NCI-H1417 (cell line): ENCODE results near the gene RNF121.
"Not testable (repeated sequence)": the region's sequence is repeated elsewhere in the genome, so short reads cannot be mapped to it uniquely, and the experiment has no call there.

ENCODE experiments used
- DNase-seq, 3 experiments: peaks; one replicate each; lab custom pipeline; 2025; lab: John Stamatoyannopoulos, UW

The RNF121 gene

DNA sequence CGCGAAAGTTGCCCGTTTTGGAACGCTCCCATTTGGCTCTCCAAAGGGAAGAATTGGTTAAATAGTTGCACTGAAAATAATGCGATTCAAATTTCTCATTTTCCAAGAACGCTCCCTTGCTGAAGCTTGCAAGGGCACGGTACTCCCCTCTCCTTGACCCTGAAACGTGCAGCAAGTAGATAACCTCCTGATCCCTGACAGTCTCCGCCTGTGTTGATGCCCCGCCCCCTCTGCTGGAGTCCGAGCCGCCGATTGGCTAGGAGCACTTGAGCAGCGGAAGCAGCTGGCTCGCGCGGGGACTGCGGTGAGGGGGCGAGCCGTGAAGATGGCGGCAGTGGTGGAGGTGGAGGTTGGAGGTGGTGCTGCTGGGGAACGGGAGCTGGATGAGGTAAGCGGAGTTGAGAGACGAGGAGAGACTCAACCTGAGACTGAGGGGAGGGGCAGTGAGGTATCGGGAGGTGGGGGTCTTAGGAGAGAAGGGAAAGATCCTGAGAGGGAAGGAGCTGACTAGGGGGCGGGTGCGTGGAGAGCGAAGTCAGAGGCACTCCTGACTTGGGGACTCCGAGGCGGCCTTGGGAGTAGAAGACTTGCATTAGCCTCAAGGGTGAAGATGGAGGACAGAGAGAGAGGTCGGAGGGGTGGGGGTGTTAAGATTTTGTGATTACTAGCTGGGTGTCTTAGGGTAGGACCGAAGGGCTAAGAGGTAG is at the start of gene RNF121:
Gene RNF121, plus strand, starts transcription at position 310 of the 707 bp plus-strand sequence. Its CDS starts 16 bp downstream, at position 326.
- DNase-seq: peak; percentile 96 to 100 (median 99)

DNA sequence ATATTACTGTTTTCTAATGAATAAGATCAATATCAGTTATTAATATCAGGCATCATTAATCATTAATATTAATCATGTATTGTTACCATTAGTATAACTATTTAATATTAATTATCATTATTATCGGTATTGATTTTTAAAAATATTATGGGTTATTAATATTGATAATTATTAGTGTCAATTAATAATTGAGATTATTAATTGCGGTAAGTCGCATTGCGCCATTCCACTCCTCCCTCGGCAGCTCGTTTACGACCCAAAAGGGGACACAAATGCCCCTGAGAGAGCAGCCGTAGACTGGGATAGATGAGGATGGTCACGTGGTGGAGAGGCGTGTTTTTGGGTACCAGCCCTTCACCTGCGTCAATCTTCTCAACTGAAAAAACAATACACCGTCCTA is 43.0 kb upstream of the RNF121 start:
- DNase-seq: not testable (repeated sequence)

DNA sequence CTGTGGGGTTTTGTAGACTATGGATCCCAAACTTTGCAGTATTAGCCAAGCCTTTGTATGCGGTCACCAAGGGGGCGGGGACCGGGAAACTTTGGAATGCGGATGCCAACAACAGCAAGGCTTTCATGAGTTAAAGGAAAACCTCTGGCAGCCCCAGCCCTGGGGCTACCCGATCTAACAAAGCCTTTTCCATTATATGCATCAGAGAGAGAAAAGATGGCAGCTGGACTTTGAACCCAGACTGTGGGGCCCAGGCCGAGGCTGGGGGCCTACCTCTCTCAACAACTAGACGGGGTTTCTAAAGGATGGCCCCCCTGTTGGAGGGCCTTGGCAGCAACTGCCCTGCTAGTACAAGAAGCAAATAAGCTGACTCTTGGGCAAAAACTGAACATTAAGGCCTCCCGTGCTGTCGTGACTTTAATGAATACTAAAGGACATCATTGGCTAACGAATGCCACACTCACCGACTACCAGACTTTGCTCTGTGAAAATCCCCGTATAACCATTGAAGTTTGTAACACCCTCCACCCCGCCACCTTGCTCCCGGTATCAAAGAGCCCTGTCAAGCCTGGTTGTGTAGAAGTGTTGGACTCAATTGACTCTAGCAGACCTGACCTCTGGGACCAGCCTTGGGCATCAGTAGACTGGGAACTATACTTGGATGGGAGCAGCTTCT is 40.4 kb upstream of the RNF121 start:
- not testable (repeated sequence) for DNase-seq

DNA sequence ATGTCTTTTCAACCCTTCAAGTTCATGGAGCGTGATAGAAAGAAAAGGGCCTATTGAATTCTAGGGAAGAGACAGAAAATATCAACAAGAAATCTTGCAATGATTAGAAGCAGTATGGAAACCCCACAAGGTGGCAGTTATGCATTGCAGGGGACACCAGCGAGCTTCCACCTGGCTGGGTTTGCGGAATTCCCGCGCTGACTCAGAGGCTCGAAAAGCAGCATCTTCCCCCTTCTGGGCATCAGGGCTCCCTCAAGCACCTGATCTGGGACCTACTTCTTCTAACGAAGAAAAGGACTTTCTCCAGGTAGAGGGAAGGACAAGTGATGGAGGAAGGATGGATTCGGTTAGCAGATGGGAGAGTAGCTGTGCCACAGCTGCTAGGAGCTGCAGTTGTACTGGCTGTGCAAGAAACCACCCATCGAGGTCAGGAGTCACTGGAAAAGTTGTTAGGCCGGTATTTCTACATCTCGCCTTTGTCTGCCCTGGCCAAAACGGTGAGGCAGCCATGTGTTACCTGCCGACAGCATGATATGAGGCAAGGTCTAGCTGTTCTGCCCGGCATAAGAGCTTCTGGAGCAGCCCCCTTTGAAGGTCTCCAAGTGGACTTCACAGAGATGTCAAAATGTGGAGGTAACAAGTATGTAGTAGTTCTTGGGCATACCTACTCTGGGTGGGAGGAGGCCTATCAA is 39.5 kb upstream of the RNF121 start:
- peak in 1 of 3 experiments; percentile 11 for DNase-seq

DNA sequence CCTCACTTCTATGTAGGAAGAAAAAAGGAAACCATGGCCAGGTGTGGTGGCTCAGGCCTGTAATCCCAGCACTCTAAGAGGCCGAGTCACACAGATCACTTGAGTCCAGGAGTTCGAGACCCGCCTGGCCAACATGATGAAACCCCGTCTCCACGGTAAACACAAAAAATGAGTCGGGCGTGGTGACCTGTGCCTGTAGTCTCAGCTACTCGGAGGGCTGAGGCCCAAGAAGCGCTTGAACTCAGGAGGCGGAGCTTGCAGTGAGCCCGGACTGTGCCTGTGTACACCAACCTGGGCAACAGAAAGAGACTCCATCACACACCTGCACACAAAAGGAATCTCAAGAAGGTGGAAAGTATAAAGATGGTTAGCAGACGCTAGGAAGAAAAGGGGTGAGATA is 32.9 kb upstream of the RNF121 start:
- DNase-seq: no peak

DNA sequence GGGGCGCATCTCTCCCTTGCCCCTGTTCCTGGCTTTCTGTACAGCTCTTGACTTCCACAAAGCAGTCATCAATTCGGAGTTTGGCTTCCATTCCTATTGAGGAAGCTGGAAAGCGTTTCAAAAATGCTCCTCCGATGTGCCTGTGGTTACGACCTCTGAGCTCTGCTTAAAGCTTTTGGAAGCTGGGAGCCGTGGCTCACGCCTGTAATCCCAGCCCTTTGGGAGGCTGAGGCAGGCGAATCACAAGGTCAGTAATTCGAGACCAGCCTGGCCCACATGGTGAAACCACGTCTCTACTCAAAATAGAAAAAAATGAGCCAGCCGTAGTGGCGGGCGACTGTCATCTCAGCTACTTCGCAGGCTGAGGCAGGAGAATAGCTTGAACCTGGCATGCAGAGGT is 27.7 kb upstream of the RNF121 start:
- not testable (repeated sequence) for DNase-seq

DNA sequence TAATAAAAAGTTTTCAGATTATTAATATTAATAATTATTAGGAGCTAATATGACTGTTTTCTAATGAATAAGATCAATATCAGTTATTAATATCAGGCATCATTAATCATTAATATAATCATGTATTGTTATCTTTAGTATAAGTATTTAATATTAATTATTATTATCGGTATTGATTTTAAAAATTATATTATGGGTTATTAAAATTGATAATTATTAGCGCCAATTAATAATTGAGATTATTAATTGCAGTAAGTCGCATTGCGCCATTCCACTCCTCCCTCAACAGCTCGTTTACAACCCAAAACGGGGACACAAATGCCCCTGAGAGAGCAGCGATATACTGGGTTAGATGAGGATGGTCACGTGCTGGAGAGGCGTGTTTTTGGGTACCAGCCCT is 20.6 kb upstream of the RNF121 start:
- DNase-seq: no peak

DNA sequence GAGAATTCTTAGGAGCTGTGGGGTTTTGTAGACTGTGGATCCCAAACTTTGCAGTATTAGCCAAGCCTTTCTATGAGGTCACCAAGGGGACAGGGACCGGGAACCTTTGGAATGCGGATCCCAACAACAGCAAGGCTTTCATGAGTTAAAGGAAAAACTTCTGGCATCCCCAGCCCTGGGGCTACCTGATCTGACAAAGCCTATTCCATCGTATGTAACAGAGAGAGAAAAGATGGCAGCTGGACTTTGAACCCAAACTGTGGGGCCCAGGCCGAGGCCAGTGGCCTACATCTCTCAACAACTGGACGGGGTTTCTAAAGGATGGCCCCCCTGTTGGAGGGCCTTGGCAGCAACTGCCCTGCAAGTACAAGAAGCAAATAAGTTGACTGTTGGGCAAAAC is 18.1 kb upstream of the RNF121 start:
- DNase-seq: not testable (repeated sequence)

DNA sequence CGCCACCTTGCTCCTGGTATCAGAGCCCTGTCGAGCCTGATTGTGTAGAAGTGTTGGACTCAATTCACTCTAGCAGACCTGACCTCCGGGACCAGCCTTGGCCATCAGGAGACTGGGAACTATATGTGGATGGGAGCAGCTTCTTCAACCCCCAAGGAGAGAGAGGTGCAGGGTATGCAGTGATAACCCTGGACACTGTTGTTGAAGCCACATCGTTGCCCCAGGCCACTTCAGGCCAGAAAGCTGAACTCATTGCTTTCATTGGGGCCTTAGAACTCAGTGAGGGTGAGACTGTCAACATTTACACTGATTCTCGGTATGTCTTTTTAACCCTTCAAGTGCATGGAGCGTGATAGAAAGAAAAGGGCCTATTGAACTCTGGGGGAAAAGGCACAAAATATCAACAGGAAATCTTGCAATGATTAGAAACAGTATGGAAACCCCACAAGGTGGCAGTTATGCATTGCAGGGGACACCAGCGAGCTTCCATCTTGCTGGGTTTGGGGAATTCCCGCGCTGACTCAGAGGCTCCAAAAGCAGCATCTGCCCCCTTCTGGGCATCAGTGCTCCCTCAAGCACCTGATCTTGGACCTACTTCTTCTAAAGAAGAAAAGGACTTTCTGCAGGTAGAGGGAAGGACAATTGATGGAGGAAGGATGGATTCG is 17.4 kb upstream of the RNF121 start:
- not testable (repeated sequence) for DNase-seq

DNA sequence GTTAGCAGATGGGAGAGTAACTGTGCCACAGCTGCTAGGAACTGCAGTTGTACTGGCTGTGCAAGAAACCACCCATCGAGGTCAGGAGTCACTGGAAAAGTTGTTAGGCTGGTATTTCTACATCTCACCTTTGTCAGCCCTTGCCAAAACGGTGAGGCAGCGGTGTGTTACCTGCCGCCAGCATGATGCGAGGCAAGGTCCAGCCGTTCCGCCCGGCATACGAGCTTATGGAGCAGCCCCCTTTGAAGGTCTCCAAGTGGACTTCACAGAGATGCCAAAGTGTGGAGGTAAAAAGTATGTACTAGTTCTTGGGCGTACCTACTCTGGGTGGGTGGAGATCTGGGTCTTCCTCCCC is 16.9 kb upstream of the RNF121 start:
- not testable (repeated sequence) for DNase-seq

DNA sequence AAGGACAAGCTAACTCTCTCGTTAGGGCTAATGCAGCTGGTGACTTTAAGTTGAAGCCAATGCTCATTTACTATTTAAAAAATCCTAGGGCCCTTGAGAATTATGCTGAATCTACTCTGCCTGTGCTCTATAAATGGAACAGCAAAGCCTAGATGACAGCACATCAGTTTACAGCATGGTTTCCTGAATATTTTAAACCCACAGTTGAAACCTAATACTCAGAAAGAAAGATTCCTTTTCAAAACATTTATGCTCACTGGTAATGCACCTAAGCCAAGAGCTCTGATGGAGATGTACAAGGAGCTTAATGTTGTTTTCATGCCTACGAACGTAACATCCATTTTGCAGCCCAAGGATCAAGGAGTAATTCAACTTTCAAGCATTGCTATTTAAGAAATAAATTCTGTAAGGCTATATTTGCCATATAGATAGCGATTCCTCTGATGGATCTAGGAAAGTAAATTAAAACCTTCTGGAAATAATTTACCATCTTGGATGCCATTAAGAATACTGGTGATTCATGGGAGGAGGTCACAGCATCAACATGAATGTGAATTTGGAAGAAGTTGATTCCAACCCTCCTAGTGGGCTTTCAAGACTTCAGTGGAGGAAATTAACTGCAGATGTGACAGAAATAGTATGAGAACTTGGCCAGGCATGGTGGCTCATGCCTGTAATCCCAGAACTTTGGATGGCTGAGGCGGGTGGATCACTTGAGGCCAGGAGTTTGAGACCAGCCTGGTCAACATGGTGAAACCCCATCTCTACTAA is 14.9 kb upstream of the RNF121 start:
- DNase-seq: no peak

DNA sequence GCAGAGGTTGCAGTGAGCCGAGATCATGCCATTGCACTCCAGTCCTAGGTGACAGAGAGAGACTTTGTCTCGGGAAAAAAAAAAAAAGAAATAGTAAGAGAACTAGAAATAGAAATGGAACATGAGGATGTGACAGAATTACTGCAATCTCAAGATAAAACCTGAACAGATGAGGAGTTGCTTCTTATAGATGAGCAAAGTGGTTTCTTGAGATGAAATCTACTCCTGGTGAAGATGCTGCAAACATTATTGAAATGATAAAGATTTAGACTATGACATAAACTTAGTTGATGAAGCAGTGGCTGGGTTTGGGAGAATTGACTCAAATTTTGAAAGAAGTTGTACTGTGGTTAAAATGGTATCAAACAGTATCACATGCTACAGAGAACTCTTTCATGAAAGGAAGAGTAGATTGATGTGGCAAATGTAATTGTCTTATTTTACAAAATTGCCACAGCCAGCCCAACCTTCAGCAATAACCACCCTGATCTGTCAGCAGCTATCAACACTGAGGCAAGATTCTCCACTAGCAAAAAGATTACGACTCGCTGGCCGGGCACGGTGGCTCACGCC is 14.1 kb upstream of the RNF121 start:
- no peak for DNase-seq

DNA sequence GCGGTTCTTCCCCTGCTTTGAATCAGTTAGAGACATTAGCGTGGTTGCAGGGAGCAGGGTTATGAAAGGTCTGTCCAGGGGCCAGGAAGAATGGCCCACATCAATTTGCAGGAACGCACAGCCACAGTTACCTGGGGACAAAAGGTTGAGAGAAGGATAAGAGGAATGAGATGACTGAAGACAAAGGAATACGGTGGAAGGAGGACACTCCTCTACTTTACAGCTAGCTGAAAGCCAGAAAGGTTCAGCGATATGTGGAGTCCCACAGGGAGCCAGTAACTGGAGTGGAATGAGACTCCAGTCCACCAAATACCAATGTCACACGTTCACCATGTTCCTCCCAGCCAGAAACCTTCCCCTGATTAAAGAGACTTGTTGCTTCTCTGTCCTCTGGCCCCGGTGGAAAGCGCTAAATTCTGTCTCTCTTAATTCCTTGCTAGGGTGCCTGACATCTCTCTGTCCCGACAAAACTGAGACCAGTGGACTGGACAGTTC is 11.2 kb upstream of the RNF121 start:
- DNase-seq: no peak

DNA sequence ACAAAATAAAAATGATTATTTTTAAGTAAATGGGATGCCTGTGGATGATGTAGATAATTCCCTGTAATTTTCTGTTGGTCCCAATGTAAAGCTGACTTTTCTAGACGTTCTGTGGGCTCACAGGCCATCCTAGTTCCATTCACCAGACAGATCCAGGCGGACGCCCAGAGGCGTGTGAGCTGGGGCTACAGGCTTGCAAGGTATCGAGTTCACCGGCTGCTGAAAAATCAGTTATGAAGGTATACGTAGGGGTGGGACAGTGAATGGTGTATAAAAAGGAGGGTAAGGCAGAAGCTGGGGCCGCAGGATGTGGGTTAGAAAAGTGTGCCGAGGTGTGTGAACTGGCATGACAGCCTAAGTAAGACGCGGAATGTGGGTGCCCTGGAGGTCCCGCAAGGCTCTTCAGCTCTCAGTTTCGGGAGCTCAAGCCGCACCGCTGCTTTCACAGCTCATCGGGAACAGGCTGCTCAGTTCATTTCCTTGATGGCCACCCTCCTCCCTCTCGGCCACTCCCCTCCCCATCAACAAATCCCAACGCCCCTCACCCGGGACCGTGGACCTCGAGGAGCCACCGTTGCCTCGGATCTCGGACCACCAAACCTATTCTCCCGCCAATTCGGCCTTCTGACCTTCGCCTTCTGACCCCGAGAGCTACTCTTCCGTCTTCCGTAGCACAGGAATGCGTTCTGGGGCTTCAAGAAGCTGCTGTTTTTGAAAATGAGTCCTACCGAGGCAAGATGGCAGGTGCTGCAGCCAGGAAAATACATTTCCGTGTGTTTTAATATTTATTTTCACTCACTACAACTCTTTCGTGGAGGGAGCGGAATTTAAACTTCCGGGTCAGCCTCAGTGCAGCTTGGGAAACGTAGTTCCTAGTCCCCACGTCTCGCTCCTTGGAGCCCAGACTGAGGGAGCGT is 768 bp upstream of the RNF121 start, which contains the start of gene XNDC1N:
Gene XNDC1N, minus strand, starts transcription at position 775 of the 917 bp plus-strand sequence. CDS start 5,241 bp downstream, outside the sequence.
- peak; percentile 96 to 100 (median 99) for DNase-seq

DNA sequence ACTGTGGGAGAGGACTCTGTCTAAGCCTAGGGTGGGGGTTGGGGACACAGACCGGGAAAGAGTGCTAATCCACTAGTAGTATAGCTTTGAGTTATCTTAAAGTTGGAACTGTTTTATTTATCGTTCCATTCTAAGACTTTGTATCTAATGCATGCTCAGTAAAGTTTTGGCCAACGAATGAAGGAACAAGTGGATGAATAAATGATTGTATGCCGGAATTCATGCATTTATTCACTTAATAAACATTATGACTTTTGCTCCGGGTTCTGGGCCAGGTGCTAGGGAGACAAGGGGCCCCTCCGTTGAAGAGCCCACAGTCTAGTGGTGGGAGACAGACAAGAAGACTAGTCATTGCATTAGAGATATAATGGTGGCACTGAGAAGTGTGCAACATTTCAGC is 645 bp downstream of the RNF121 start:
- no peak for DNase-seq

DNA sequence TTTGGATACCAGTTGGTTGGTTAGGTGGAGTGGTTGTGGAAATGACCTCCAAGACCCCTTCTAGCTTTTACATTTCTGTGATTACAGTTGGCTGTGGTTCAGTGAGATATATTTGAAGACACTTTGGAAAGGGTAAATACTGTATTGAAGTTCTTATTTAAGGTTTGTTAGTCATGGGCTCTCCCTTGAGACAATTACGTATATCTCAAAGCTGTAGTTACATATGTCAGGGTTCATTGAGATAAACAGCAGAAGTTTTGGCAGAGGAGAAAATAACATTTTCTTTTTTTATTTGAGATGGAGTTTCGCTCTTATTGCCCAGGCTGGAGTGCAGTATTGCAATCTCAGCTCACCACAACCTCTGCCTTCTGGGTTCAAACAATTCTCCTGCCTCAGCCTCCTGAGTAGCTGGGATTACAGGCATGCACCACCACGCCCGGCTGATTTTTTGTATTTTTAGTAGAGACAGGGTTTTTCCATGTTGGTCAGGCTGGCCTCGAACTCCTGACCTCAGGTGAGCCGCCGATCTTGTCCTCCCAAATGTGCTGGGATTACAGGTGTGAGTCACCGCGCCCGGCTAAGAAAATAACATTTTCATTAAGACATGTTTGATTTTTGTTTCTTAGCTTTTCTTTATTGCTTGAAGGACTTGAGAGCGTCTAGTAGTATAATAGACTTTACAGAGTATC is 1.9 kb downstream of the RNF121 start:
- no peak for DNase-seq

DNA sequence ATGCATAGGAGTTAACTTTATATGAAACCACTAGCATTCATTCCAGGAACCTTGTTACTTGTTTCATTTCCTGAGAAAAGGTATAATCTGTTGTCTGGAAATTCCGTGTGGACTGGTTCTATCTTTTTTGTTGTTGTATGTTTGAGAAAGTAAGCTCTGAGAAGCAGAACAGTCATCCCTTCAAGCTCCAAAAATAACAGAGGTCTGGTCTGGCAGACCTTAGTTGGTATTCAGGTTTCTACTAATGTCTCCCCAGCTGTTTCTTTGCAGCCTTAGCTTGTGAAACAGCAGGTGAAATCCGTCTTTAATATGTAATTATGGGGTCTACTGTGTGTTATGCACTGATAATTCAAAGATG is 2.4 kb downstream of the RNF121 start:
- no peak for DNase-seq

DNA sequence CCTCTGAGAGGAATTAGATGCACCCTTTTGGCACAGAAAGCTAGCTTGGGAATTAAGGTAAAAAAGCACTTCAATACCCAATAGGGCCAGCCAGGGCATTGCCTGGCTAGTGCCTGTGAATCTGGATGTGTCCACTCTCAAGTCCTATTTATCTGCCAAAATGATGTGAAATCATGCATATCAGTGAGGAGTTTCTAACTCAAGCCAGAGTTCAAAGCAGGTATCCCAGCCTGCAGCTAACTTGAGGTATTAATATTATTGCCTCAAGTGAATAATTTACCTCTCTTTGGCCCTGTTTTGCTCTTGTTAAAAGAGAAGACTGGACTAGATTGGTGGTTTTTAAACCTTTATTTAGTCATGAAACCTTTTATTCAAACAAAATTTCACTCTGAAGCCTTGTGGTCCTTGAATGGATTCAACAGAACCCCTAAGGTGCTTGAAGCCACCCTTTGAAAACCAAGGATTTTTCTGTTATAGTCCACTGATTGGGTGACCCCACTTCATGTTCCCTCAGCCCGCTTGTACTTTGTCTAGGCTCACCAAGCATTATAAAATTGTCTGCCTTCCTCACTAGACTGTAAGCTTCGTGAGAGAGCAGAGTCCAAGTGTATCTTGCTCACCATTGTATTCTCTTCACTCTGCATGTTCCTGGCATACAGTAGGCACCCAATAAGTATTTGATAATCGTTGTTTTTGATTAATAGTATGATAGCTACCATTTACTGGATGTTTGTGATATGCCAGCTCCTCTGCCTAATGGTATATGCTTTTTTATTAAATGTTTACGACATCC is 4.5 kb downstream of the RNF121 start:
- no peak for DNase-seq

DNA sequence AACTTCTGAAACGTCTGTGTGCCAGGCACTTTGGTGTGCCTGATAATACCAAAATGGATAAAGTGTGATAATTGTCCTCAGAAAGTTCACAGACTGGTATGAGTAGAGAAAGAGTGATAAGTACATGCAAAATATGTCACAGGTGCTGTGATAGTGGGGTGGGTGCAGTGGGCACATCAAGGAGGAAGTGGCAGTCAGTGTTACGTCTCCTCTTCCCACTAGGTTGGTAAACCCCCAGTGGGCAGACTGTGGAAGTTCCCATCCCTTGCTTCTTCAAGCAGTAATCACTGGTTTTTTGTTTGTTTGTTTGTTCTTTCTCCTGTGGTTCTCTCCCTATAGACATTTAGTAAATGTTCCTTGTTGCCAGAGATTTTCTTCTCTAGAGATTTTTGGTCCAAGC is 5.4 kb downstream of the RNF121 start:
- DNase-seq: no peak
